Measurements from ENCODE around the gene GDPD3. TPM values are rescaled to one million over a fixed set of nuclear protein-coding genes. Genes with fewer than 3 reads are reported as not detected.
A peak's percentile ranks its signal among the peaks of the same experiment; 100 is the strongest.
"Not testable (repeated sequence)": the region's sequence is repeated elsewhere in the genome, so short reads cannot be mapped to it uniquely, and the experiment has no call there.

Gene GDPD3
- polyA plus RNA-seq, 12 donors = 4.1 to 10.7 (median 5.5) TPM; not detected in 1

- DNase-seq = no peak
These were observed 11.6 kb upstream of the GDPD3 start for GRCh38 chr16:30124985-30125379.

GRCh38 chr16:30122604-30123160 is 9.3 kb upstream of the GDPD3 start:
- no peak for DNase-seq

- DNase-seq = peak; percentile 57
These were observed 8.6 kb upstream of the GDPD3 start for GRCh38 chr16:30121741-30122571.

GRCh38 chr16:30120340-30121105 is 7.2 kb upstream of the GDPD3 start:
- DNase-seq = no peak

- no peak for DNase-seq
These were observed 6.1 kb upstream of the GDPD3 start for GRCh38 chr16:30119428-30119827.

GRCh38 chr16:30117768-30118167 is 4.4 kb upstream of the GDPD3 start:
- no peak for DNase-seq

GRCh38 chr16:30116291-30117207 is 3.2 kb upstream of the GDPD3 start:
- DNase-seq = no peak

GRCh38 chr16:30115238-30115637 is 1.9 kb upstream of the GDPD3 start:
- no peak for DNase-seq

GRCh38 chr16:30114833-30115232 is 1.5 kb upstream of the GDPD3 start:
- DNase-seq = not testable (repeated sequence)

- DNase-seq = no peak
These were observed 1.1 kb upstream of the GDPD3 start for GRCh38 chr16:30114411-30114810.

- no peak for DNase-seq
These were observed 485 bp upstream of the GDPD3 start for GRCh38 chr16:30113711-30114333.

GRCh38 chr16:30112197-30113030 is 923 bp downstream of the GDPD3 start:
- no peak for DNase-seq

GRCh38 chr16:30110661-30111060 is 2.7 kb downstream of the GDPD3 start:
- peak; percentile 52 for DNase-seq

GRCh38 chr16:30108059-30108850 is 5.1 kb downstream of the GDPD3 start:
- no peak for DNase-seq

- no peak for DNase-seq
These were observed 8.8 kb downstream of the GDPD3 start for GRCh38 chr16:30104492-30104891.

GRCh38 chr16:30104090-30104489 is 9.2 kb downstream of the GDPD3 start:
- no peak for DNase-seq

GRCh38 chr16:30096862-30097563 is 16.3 kb downstream of the GDPD3 start:
- no peak for DNase-seq

GRCh38 chr16:30096105-30096861 is 17.1 kb downstream of the GDPD3 start, which contains the start of gene YPEL3:
TSS of gene YPEL3 (minus strand) at chr16:30096213. CDS start at chr16:30095482, 731 bp downstream.
- DNase-seq = peak; percentile 87
